NCI-H748 treated with DMSO at 0.1 percent for 48 hours (cell line): Measurements from ENCODE around the gene TPGS1.

ENCODE experiments used
- DNase-seq: peaks from one replicate; lab custom pipeline; 2025; lab: John Stamatoyannopoulos, UW

Gene TPGS1

GRCh38 chr19:539429-540030 lies 32.2 kb downstream of the TPGS1 start:
- DNase-seq = no peak

DNA sequence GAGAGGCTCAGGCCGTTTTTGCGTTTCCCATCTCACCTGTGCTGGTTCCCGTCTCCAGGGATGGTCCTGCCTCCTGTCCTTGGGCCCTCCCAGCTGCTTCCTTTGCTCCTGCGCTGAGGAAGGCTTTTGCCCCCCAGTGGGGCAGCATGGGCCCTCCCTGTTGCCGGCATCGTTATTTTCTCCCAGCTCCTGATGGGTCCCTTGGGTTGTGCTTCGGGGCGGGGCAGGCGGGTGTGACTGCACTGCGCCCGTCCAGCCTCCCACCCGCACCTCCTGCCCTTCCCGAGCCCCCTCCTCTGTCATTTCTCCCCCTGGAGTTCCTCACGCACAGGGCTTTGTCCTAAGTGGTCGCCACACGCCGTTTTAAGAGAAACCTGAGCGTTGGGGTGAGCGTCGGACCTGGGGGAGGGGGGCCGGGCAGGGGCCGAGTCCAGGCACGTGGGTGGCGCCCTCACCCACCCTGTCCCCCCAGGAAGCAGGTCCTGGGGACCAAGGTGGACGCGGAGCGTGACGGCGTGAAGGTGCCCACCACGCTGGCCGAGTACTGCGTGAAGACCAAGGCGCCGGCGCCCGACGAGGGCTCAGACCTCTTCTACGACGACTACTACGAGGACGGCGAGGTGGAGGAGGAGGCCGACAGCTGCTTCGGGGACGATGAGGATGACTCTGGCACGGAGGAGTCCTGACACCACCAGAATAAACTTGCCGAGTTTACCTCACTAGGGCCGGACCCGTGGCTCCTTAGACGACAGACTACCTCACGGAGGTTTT lies 33.8 kb downstream of the TPGS1 start:
- DNase-seq = no peak

DNA sequence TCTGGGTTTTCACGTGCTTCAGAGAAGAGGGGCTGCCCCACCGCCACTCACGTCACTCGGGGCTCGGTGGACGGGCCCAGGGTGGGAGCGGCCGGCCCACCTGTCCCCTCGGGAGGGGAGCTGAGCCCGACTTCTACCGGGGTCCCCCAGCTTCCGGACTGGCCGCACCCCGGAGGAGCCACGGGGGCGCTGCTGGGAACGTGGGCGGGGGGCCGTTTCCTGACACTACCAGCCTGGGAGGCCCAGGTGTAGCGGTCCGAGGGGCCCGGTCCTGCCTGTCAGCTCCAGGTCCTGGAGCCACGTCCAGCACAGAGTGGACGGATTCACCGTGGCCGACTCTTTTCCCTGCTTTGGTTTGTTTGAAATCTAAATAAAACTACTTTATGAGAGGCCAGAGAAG lies 34.4 kb downstream of the TPGS1 start:
- DNase-seq = no peak

DNA sequence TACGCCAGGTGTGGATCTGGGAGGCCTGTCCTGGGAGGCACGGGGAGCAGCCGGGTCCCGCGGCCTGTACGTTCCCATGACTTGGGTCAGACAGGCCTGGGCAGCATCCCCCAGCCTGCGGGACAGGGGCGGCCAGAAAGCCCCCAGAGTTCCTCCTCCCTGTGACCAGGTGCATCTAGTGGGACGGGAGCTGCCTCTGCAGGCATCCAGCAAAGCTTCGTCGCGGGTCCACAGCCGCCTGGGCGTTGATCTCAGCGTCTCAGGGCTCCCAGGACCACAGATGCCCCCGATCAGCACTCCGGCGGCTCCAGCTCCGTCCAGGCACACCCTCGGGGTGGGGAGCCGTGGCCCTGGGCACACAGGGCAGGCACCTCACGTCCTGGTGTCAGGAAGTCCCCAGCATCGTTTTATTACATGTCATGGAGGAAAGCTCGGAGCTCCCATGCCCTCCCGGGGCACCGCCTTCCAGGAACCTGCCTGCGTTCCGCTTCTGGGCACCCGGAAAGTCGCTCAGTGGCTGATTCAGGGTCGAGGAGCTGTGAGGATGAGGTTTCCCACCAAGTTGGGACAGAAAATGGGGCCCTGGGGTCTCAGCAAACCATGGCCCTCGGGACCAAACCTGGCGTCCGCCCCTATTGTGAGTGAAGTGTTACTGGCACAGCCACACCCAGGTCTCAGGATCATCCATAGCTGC lies 35.0 kb downstream of the TPGS1 start:
- no peak for DNase-seq

DNA sequence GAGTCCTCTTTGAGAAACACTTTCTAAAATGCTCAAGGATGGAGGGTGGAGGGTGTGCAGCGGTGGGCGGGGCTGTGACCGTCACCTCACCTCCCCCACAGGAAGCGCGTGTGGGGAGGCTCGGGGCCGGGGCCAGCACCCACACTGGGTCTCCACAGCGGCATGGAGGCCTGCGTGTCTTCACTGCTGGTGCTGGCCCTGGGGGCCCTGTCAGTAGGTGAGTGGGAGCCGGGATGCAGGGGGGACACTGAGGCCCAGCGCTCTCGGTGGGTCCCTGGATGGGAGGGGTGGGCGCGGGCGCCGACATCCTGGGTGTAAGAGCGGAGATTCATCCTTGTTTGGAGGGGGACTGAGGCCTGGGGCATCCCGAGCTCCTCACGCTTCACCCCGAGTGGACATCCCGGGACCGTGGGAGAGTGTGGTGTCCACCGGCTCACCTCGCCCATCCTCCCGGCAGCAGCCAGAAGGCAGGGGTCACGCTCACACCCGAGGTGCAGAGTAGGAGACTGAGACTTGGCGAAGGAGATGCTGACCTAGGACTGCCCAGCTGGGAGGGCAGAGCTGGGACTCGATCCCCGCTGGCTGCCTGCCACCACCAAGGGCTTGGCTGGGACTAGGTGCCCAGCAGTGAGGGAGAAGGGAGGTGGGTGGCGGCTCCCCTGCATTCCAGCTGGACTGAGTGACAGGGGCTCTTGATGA lies 36.8 kb downstream of the TPGS1 start, which contains the start of gene GZMM:
Gene GZMM, plus strand, starts transcription at position 144 of the 699 bp plus-strand sequence. Its CDS starts 19 bp downstream, at position 163.
- DNase-seq = no peak

DNA sequence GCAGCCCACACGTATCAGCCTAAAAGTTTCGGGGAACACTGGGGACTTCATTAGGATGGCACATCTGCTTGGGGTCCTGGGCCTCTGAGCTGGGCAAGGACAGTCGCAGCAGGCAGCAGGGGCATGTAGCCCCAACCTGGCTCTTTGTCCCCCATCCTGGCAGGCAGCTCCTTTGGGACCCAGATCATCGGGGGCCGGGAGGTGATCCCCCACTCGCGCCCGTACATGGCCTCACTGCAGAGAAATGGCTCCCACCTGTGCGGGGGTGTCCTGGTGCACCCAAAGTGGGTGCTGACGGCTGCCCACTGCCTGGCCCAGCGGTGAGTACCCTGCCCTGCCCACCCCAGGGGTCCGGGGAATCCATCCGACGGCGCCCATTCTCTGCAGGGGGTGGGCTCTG lies 39.8 kb downstream of the TPGS1 start:
- no peak for DNase-seq

- DNase-seq = no peak
Measured at GRCh38 chr19:547836-548720, 40.8 kb downstream of the TPGS1 start.

GRCh38 chr19:548886-549830 lies 41.9 kb downstream of the TPGS1 start:
- DNase-seq = no peak

GRCh38 chr19:554817-555216 lies 47.5 kb downstream of the TPGS1 start:
- DNase-seq = no peak

- no peak for DNase-seq
Measured at GRCh38 chr19:555474-555808, 48.1 kb downstream of the TPGS1 start.

GRCh38 chr19:556611-557382 lies 49.5 kb downstream of the TPGS1 start:
- DNase-seq = no peak

GRCh38 chr19:558770-559439 lies 51.6 kb downstream of the TPGS1 start:
- no peak for DNase-seq

DNA sequence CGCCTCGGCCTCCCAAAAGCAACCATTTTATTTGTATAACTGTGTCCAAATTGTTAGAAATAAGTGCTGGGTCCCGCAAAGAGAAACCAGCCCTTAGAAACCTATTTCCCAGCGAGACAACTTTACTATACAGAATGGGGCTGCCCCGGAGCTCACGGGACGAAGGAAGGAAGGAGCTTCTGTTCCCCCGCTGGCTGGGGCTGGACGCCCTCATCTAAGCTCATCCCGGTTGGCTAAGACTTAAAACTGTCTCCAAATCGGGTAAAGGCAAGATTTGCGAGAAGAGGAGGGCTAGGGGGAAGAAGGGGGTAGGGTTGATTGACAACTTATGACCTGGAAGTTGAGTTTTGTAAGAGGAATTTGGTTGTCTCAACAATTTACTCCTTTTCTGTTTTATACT lies 52.8 kb downstream of the TPGS1 start:
- no peak for DNase-seq

DNA sequence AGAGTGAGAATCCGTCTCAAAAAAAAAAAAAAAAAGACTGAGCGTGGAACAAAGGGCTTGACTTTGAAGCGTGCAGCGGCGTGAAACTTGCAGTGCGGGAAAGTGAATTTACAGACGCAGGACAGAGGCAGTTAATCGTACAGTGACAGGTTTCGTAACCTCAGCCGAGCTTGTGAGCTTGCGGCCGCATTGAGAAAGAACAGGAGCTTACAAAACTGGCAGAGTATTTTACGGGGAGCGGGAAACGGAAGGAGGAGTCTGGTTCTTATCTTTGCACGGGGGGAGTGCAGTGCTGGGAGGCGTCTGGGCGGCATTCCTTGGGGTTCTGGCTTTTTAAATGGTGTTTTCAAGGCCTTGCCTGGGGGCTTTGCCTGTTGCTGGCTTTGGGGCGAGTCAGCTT lies 59.1 kb downstream of the TPGS1 start:
- DNase-seq = no peak

DNA sequence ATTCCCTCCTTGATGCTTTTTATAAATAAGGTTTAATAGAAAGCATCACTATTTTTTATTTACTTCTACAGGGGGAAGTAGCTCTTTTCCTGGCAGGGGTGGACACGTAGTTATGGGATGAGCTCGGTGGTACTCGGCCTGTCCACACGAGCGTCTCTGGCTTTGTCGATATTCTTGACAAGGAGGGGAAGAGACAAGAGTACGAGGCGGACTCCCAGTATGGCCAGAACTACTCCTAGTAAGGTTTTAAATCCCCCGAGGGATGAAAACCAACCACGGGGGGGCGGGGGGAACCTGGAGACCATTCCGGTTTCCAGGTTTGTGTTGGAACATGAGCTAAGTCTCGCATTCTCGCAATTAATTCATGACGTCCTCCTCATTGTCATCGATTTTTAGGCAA lies 59.5 kb downstream of the TPGS1 start:
- no peak for DNase-seq

- DNase-seq = no peak
Measured at GRCh38 chr19:567296-567900, 60.1 kb downstream of the TPGS1 start.
